Ishikawa (cell line): ENCODE data around the gene PIGX.

Experiments used
- CEBPB ChIP-seq: IDR thresholded peaks from 2 replicates; pipeline ENCODE4 v1.6.1; 2012
- CREB1 ChIP-seq: IDR thresholded peaks from 2 replicates; pipeline ENCODE4 v1.6.1; 2012; ENCODE audit warnings: low read depth
- EGR1 ChIP-seq: IDR thresholded peaks from 2 replicates; pipeline ENCODE4 v1.6.1; 2012
- EP300 ChIP-seq: IDR thresholded peaks from 2 replicates; pipeline ENCODE4 v1.6.1; 2012; ENCODE audit warnings: borderline replicate concordance
- FOXM1 ChIP-seq: IDR thresholded peaks from 2 replicates; pipeline ENCODE4 v1.6.1; 2012; ENCODE audit warnings: low read depth, borderline replicate concordance
- MAX ChIP-seq: IDR thresholded peaks from 2 replicates; pipeline ENCODE4 v1.6.1; 2012
- NFIC ChIP-seq: IDR thresholded peaks from 2 replicates; pipeline ENCODE4 v1.6.1; 2012
- RAD21 ChIP-seq: IDR thresholded peaks from 2 replicates; pipeline ENCODE4 v1.6.1; 2012; ENCODE audit warnings: low read depth
- REST ChIP-seq: IDR thresholded peaks from 2 replicates; pipeline ENCODE4 v1.6.1; 2012; ENCODE audit warnings: low read depth, mild to moderate bottlenecking
- TAF1 ChIP-seq: IDR thresholded peaks from 2 replicates; pipeline ENCODE4 v1.6.1; 2012; ENCODE audit warnings: low read depth, mild to moderate bottlenecking
- TCF12 ChIP-seq: IDR thresholded peaks from 2 replicates; pipeline ENCODE4 v1.6.1; 2012; ENCODE audit warnings: low read depth
- TEAD4 ChIP-seq: IDR thresholded peaks from 2 replicates; pipeline ENCODE4 v1.6.1; 2012
- USF1 ChIP-seq: IDR thresholded peaks from 2 replicates; pipeline ENCODE4 v1.6.1; 2012
- YY1 ChIP-seq: IDR thresholded peaks from 2 replicates; pipeline ENCODE4 v1.6.1; 2012; ENCODE audit warnings: low read depth
- ZBTB7A ChIP-seq: IDR thresholded peaks from 2 replicates; pipeline ENCODE4 v1.6.1; 2012; ENCODE audit warnings: low read depth

Gene PIGX

GRCh38 chr3:196695849-196696226, 16.3 kb upstream of the PIGX start:
- TF ChIP-seq TAF1 (no peak), ZBTB7A (no peak), TCF12 (no peak), RAD21 (no peak), MAX (no peak), CREB1 (no peak)

GRCh38 chr3:196697270-196697669, 14.9 kb upstream of the PIGX start:
- TF ChIP-seq USF1 = no peak
- no peak for TF ChIP-seq EGR1

GRCh38 chr3:196699749-196700148, 12.4 kb upstream of the PIGX start:
- no peak for TF ChIP-seq USF1
- TF ChIP-seq NFIC = no peak
- TF ChIP-seq MAX = no peak
- TF ChIP-seq EGR1 = no peak
- TF ChIP-seq CEBPB = no peak
- no peak for TF ChIP-seq EP300
- no peak for TF ChIP-seq TEAD4
- TF ChIP-seq TAF1 = no peak
- no peak for TF ChIP-seq RAD21
- no peak for TF ChIP-seq FOXM1
- TF ChIP-seq ZBTB7A = no peak
- no peak for TF ChIP-seq CREB1

- TF ChIP-seq MAX = no peak
- TF ChIP-seq NFIC = no peak
- TF ChIP-seq EP300 = no peak
- TF ChIP-seq TEAD4 = no peak
- TF ChIP-seq TAF1 = no peak
- no peak for TF ChIP-seq CREB1
- no peak for TF ChIP-seq USF1
- TF ChIP-seq RAD21 = no peak
- no peak for TF ChIP-seq TCF12
- no peak for TF ChIP-seq REST
- TF ChIP-seq YY1 = no peak
- no peak for TF ChIP-seq CEBPB
- no peak for TF ChIP-seq EGR1
- TF ChIP-seq ZBTB7A = no peak
- no peak for TF ChIP-seq FOXM1
These were observed 11.4 kb upstream of the PIGX start for GRCh38 chr3:196700801-196701200.

GRCh38 chr3:196706327-196706726, 5.8 kb upstream of the PIGX start:
- TF ChIP-seq TAF1 (no peak), CREB1 (no peak), TEAD4 (no peak), RAD21 (no peak), CEBPB (no peak), NFIC (no peak), FOXM1 (no peak), ZBTB7A (no peak), USF1 (no peak), MAX (no peak)

GRCh38 chr3:196706731-196707130, 5.4 kb upstream of the PIGX start:
- TF ChIP-seq MAX = no peak
- TF ChIP-seq TAF1 = no peak
- no peak for TF ChIP-seq CEBPB
- TF ChIP-seq RAD21 = no peak
- TF ChIP-seq EP300 = no peak
- TF ChIP-seq TEAD4 = no peak
- TF ChIP-seq NFIC = no peak
- no peak for TF ChIP-seq CREB1
- TF ChIP-seq ZBTB7A = no peak
- no peak for TF ChIP-seq USF1
- TF ChIP-seq TCF12 = no peak
- no peak for TF ChIP-seq EGR1
- no peak for TF ChIP-seq YY1
- TF ChIP-seq REST = no peak
- TF ChIP-seq FOXM1 = no peak
